Body of pancreas (tissue), 4 donors: ENCODE data around the gene SLC22A6.

ENCODE experiments used
- CTCF ChIP-seq, 7 experiments: fragments of 450-650 bp in 4 of 7; fragments of 200-600 bp in 3 of 7; sonication (generic) in 3 of 7; IDR thresholded peaks; one replicate each; pipeline ENCODE4 v1.5.1; 2016 to 2019; ENCODE audit warnings: antibody characterized with exemption in 7 of 7
- POLR2A ChIP-seq, 3 donors: fragments of 450-650 bp; IDR thresholded peaks; one replicate each; pipeline ENCODE4 v1.6.1; 2016; ENCODE audit warnings: antibody characterized with exemption in 3 of 3, mild to moderate bottlenecking in 2 of 3

GRCh38 chr11:62983536-62984199 is 1.1 kb downstream of the SLC22A6 start:
- no peak for TF ChIP-seq CTCF (IDR thresholded peaks at IDR 0.05)
- TF ChIP-seq POLR2A (IDR thresholded peaks at IDR 0.05), result no peak
